HG03565 (cell line): ENCODE measurements around the gene GSTA1.
"Not testable (repeated sequence)": the region's sequence is repeated elsewhere in the genome, so short reads cannot be mapped to it uniquely, and the experiment has no call there.

ENCODE experiments used
- ATAC-seq: cut with Tn5 transposase; IDR thresholded peaks from one replicate; pipeline ENCODE4 v1.9.1; 2021; ENCODE audit warnings: mild to moderate bottlenecking, moderate library complexity; ENCODE audit not compliant: unreplicated experiment

GSTA1 gene

DNA sequence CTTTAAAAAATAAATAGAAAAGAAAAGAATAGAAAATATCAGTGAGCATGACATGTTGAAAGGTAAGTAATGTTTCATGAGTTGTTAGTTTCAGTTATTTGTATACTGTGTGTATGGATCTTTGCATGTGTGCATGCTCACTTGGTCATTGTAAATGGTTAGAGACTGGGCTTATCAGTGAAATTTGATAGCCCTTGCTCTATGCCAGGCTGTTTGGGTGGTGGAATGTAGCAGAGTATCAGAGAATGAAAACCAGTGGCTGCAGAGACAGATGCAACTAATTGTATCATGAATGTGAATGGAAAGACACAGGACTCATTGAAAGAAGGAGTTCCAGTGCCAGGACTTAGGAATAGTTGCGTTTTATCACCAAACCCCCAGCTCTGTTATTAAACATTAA is 44.5 kb downstream of the GSTA1 start:
- no peak for ATAC-seq

DNA sequence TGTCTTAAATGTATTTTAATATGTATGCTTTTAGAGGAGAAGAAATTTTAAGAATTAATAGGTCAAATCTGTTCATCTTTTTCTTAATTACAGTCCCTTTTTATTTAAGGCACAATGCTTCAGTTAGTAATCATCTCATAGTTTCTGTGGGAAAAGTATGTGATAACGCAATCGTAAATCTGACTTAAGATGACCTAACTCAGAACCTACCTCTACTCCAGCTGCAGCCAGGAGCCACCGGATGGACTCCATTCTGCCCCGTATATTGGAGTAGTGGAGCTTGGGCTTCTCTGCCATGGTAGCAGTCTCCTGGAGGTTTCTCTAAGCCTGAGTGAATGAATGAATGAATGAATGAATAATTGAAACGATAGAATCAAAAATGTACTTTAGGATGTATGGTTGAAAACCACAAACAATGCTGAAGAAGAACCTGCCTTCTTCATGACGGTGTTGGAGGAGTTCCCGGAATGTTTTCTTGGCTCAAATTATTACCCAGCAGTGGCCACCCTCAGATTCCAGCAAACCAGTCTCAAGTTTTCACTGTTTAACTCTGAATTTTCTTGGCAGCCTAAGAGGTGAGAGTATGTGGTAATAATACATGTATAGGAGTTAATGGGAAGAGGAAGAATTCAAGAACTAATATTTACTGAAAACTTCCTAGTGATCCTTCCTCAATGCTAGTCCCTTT is 45.8 kb downstream of the GSTA1 start:
- ATAC-seq, result not testable (repeated sequence)

DNA sequence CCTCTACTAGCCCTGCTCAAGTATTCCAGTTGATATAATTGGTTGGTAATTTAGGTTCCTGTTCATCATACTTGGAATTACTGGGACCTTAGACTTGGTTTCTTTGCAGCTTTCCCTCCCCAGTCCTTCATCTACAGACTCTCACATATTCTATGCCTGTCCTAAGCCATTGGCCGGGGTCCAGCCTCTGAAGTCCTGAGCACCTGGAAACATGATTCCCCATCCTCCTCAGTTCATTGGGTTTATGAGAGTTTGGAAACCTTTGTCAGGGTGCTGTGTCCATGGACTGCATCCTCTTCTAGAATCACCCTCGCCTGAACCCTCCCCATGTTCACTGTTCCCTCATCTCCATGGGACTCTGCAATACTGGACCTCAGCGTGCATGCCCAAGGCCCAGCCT is 49.2 kb downstream of the GSTA1 start:
- ATAC-seq, result no peak

DNA sequence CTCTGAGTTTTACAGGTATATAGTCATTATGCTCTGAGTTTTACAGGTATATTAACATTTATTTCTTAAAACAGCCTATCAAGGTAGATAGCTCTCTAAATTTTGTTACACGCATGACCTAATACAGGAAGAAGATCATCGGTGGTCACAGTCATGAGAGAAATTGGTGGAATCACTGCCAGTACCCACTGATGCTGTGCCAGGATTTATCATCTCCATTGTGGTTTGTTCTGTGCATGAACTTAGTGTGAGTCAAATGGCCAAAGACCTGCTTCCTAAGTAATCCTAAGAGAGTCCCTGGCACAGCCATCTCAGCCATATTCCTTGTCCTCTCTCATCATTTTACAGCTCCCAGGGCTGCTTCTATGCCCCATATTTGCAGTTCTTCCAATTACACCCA is 50.5 kb downstream of the GSTA1 start:
- not testable (repeated sequence) for ATAC-seq

DNA sequence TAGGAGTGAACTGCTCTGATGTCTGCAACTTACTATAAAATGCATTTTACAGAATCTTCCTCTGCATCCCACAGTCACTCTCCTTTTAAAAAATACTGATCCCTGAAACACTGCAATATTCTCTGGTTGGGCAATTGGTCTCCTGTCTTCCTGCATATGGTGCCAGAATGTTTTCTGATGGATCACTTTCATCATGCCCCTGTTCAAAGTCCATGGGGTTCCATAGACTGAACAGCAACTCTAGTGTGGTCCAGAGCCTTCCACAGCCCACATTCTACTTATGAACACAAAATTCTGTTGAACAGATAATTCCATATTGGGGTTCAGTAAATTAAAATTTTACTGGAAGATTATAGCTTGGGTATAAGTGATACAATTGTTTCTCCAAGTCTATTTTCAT is 51.3 kb downstream of the GSTA1 start:
- ATAC-seq, result no peak

DNA sequence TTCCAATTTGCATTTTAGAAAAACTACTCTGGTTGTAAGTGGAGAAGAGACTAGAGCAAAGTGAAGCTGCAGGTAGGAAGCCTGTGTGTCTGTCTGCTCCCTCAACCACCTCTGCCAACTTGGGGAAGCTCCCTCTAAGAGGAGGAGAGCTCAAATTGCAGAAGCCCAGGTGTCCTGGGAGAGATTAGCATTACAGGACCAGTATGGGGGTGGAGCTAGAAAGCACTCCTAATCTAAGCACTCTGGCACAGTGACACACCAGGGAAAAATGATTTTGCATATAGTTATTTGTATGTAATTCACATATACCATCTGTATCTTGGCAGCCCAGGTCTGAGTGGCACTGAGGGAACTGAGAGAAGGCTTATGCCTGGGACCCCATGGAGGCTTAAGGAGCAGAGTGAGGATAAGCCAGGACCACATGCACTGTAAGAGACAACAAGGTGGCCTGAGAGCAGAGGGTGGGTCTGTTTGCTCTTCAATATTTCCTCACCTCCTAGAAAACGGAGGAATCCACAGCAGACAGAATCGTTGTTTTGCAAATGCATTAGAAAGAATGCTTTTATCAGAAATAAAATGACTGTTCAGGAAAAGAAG is 54.0 kb downstream of the GSTA1 start:
- no peak for ATAC-seq

DNA sequence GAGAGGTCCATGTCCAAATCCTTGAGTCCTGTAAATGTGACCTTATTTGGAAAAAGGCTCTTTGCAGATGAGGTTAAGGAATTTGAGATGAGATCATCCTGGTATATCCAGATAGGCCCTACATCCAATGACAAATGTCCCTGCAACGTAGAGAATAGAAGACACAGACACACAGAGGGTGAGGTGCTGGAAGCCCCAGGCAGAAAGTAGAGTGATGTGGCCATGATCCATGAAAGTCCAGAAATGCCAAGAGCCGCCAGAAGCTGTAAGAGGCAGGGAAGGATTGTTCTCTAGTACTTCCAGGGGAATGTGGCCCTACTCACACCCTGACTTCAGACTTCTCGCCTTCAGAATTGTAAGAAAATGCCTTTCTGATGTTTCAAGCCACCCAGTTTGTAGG is 56.3 kb downstream of the GSTA1 start:
- not testable (repeated sequence) for ATAC-seq

DNA sequence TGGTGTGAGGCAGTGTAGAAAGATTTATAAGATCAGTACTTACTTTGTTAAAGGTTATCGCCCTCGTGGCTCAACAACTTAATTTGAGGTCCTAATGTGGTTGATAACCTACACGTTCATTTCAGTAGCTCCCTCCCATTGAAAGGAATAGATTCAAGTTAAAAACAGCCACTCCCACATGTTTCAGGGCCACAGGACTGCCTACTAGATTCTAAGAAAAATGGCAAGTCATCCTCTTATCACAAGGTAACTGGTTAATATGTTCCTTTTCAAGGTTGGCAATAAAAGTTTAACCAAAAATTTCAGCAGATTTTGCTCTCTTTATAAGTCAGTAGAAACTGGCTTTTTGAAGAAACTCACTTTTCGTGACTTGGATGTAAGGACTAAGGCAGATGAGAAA is 57.4 kb downstream of the GSTA1 start:
- ATAC-seq, result no peak

DNA sequence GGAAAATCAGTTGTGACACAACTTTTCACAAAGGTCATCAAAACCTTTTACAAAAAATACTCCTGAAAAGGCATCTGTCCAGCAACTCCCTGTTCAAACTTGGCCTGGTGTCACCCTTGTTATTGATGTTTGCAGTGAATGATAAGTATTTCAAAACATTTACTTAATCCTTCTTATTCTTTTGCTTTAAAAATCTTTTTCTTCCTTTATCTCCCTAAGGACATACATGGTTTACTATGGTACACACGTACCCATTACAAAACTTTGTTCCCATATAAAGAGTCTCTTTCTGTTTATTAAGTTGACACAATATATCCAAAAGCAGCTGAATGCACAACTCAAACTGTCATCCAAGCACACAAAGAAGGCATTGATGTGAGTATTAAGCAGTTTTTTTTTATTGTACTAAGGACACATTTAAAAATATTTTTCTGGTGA is 57.8 kb downstream of the GSTA1 start:
- ATAC-seq, result no peak

DNA sequence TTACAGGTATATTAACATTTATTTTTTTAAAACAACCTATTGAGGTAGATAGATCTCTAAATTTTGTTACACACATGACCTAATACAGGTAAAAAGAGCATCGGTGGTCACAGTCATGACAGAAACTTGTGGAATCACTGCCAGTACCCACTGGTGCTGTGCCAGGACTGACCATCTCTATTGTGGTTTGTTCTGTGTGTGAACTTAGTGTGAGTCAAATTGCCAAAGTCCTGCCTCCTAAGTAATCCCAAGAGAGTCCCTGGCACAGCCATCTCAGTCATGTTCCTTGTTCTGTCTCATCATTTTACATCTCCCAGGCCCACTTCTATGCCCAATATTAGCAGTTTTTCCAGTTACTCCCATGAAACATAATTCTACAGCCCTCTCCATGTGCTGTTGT is 61.7 kb downstream of the GSTA1 start:
- no peak for ATAC-seq
